Kidney glomerular epithelial cell (primary cell): ENCODE results near the gene TRIM32.
A peak's percentile ranks its signal among the peaks of the same experiment; 100 is the strongest.

Experiments
- DNase-seq: peaks from one replicate; lab custom pipeline; 2025; lab: John Stamatoyannopoulos, UW

The TRIM32 gene

GRCh38 chr9:116705531-116705930, 18.4 kb downstream of the TRIM32 start:
- DNase-seq: no peak

DNA sequence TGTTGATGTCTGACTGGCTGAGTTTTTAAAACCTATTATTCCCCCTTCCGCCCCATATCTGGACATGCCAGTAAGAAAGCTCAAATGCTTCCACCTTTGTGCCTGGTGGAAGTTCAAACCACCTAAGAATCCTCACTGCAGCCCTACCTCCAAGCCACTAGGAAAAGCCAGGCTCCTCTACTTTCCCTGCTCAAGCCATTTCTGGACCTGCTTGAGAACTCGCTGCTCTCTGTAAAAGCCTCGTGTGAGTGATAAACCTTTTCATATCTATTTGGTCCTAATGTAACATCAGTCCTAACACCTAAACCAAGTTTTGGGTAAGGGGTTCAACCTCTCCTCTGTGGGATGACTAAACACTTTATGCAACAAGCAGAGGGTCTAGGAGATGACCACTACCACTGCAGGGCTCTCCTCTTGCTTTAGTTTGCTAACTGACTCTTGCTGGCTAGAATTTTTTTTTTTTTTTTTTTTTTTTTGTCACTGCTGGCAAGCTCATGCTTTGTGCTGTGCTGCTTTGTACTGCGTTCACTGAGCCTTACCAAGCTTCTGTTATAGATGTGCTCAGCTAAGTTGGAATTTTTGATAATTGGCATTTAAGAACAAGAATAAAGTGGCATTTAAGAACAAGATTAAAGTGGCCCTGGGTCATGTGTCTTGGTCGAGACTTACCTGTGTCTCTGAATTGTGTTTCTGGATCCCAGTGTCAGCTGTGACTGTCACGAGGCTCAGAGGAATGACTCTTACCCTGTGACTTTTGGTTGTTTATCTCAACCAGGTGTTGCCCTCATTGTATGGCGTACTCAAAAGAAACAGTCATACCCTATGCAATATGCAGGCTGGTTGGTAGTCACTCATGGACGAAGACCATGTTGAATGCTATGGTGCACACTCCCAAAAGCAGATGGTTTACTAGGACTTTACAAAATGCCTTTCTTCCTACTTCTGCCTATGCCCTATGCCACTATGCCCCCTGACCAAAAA, 19.5 kb downstream of the TRIM32 start:
- no peak for DNase-seq

DNA sequence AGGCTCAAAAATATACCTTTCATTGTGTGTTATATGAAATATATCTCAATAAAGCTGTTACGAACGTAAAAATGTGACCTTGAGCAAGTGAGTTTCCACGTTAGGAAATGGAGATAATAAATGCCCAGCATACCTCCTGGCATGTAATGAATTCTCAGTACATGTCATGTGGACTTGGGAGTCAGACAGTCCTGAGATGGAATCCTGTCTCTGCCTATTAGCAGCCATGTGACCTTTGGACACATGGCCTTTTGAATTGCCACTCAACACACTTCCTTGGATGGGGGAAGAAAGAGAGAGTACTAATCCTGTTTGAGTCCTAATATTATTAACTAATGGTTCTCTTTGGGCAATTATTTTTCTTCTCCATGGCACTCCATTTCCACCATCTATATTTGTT, 25.7 kb downstream of the TRIM32 start:
- no peak for DNase-seq

GRCh38 chr9:116713271-116713670, 26.2 kb downstream of the TRIM32 start:
- no peak for DNase-seq

DNA sequence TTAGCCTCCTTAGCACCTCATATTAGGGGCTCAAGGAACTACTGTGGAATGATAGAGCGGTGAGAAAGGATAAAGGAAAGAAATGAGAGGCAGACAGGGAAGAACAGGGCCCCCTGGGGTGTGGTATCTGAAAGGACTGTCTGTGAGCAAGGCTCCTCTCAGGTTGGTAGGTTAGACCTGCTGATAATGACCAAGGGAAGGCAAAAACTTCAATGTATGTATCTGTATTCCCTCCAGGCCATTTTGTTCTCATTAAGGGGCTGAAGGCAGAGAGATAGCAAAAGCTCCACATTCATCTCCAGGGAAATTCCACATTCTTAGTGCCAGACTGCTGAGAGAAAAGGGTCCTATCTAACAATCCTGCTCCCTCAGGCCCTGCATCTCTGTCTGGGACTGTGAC, 28.6 kb downstream of the TRIM32 start:
- no peak for DNase-seq

DNA sequence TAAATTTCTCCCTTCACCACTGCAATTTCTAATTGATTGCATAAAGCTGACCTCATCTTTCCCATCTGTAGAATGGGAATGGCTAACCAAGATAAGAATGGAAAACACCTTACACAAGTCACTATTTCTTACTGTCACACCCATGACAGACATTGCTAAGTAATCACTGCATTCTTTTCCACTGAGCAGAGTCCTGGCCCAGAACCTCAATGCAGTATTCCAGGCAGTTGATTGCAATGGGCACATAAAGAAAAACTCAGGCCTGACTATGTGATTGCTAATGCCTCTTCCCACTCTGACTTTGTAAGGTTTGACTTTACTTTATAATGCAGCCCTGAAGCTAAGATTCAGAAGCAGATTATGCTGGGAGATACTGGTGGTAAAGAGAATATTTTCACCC, 29.3 kb downstream of the TRIM32 start:
- no peak for DNase-seq

- DNase-seq: no peak
Observed at GRCh38 chr9:116717150-116717549, 30.0 kb downstream of the TRIM32 start.

DNA sequence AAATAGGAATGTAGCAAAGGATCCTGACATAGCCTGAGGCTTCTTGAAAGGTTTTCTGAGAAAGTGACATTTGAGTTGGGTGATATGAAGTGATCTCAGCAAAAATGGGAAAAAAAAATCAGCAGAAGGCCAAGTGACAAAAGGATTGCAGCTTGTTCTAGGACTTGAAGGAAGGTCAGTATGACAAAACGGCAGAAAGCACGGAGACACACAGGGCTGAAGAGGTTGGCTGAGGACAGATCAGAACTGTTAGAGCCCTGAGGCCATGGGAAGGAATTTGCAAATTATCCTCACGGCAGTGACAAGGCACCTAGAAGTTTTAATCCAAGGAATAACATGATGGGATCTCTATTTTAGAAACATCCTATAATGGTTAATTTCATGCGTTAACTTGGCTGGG, 31.0 kb downstream of the TRIM32 start:
- no peak for DNase-seq

DNA sequence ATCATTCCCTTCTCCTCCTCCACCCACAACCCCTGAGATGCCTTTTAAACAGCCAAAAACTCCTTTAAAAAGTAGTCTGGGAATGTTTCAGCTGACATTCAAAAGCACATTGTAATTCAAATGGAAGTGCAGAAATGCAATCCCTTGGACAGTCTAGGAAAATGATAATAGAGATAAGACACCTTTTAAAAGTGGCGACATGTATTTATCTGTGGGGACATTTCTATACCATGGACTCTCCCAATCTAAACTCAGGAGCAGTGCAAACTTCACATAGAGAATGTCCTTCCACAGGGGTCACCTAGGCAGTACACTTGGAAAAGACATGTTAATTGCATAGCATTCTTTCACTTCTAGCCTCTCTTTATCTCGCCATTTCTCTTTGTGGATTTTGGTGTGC, 33.0 kb downstream of the TRIM32 start:
- no peak for DNase-seq

GRCh38 chr9:116721411-116721810, 34.3 kb downstream of the TRIM32 start:
- no peak for DNase-seq

GRCh38 chr9:116721944-116722343, 34.8 kb downstream of the TRIM32 start:
- DNase-seq: no peak

DNA sequence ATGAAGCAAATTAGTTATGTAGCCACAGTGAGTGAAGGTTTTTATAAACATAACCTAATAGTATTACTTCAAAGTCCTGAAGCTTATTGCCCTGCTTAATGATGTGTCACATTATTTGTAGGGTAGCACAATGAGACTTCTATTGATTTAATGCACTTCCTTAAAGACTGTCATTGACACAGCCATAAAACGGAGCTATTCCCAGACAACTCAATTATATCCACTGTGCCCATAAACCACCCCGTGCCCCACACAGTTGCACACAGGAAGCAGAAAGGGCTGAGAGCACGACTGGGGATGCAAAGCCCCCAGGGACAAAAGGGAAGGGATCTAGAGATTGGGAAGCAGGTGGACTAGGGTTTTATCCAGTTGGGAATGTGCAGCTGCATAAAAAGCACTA, 37.0 kb downstream of the TRIM32 start:
- no peak for DNase-seq

GRCh38 chr9:116726602-116727001, 39.5 kb downstream of the TRIM32 start:
- no peak for DNase-seq

DNA sequence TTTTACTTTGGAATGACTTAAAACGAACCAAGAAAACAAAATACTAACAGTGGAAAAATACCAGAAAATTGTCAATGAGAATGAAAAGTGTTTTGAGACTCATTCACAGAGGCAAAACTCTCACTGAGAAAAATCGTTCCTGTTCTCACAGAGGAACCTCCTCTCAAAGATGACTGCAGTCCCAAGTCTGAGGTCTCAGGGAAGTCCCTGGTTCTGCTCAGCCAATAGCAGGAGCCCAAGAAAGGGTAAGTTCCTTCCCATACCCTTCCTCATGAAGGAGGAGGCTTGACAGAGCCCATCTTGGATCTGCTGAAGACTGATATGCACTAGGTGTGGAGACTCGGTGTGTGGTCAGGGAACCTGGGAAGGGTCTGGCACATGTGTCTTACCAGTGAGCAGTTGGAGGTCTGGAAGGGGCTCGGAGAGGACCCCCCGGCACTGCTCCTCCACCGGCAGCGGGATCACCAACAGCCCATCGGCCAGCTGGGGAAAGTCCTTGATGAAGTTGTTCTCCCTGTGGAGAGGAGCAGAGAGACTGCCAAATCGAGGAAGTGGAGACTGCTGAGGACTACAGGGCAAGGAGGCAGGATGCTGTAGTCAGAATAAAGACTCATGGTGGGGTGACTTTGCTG, 46.0 kb downstream of the TRIM32 start:
- no peak for DNase-seq

- no peak for DNase-seq
Observed at GRCh38 chr9:116736399-116737151, 49.5 kb downstream of the TRIM32 start.

DNA sequence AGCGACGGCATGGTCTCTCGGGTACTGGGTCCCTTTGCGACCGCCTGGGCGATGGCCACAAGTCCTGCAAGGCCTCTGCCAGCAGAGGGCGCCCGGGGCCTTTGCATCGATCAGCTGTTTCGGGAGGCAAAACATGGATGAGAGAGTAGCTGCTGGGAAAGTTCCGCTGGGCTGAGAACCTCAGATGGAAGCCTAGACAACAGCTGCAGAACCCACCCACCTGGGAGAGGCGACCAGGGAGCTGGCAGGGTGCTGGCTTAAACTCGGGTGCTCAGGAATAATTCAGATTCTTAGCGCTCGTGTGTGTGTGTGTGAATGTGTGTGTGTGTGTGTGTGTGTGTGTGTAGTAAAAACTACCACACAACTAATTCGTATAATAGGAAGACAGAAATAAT, 50.0 kb downstream of the TRIM32 start:
- peak; percentile 62 for DNase-seq

DNA sequence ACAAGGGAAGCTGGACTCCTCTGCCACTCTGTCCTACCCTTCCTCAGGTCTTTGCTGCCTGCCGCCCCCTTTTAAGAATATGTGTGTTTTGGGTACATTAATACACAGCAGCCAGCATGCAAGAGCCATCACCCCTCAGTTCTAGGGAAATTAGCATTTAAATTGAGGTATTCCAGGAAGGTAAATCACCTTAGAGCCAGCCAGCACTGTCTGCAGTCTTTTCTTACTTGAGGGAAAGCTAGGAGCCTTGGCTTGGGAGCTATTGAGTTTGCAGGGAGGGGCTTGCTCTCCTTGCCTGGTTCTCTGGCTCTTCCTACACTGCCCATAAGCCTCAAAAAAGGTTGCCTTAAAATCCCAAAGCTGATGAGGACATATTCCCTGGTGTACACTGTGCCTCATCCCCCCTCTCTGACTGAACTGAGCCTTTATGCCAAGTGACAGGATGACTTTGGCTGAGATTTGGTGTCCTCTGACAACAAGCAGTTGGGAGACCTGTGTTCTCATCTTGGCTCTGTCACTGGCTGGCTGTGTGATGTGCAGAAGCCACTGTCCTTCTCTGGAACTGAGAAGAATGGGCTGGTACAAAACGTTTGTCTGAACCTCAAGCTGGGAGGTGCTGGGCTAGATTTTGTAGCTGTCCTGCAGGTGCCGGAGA, 54.1 kb downstream of the TRIM32 start:
- DNase-seq: no peak

- no peak for DNase-seq
Observed at GRCh38 chr9:116741742-116742141, 54.6 kb downstream of the TRIM32 start.

GRCh38 chr9:116749176-116749575, 62.1 kb downstream of the TRIM32 start:
- no peak for DNase-seq

- DNase-seq: no peak
Observed at GRCh38 chr9:116749772-116750171, 62.7 kb downstream of the TRIM32 start.

- DNase-seq: no peak
Observed at GRCh38 chr9:116750510-116750909, 63.4 kb downstream of the TRIM32 start.
